NB4 (cell line): ENCODE measurements around the gene NAA10.

Source experiments
- DNase-seq: peaks from one replicate; pipeline ENCODE4 v3.0.0; 2010; ENCODE audit warnings: low read depth
- H3K4me3 ChIP-seq: one replicate; pipeline ENCODE4 v1.5.1; 2011; ENCODE audit warnings: mild to moderate bottlenecking, low read depth, low read length, moderate library complexity
- MYC ChIP-seq: IDR thresholded peaks from 2 replicates; pipeline ENCODE4 v1.6.1; 2011; ENCODE audit warnings: low read depth, low read length
- POLR2A ChIP-seq: IDR thresholded peaks from 2 replicates; pipeline ENCODE4 v1.6.1; 2011; ENCODE audit warnings: mild to moderate bottlenecking; ENCODE audit not compliant: insufficient read length; ENCODE audit errors: extremely low read depth
- TF ChIP-seq, protein P1 (sequence below): IDR thresholded peaks from 2 replicates; pipeline ENCODE4 v1.6.1; 2011; ENCODE audit warnings: low read depth, low read length
- TF ChIP-seq, protein P2 (sequence below): IDR thresholded peaks from one replicate; pipeline ENCODE4 v1.5.1; 2012; ENCODE audit warnings: low read depth, low read length

NAA10 gene

DNA sequence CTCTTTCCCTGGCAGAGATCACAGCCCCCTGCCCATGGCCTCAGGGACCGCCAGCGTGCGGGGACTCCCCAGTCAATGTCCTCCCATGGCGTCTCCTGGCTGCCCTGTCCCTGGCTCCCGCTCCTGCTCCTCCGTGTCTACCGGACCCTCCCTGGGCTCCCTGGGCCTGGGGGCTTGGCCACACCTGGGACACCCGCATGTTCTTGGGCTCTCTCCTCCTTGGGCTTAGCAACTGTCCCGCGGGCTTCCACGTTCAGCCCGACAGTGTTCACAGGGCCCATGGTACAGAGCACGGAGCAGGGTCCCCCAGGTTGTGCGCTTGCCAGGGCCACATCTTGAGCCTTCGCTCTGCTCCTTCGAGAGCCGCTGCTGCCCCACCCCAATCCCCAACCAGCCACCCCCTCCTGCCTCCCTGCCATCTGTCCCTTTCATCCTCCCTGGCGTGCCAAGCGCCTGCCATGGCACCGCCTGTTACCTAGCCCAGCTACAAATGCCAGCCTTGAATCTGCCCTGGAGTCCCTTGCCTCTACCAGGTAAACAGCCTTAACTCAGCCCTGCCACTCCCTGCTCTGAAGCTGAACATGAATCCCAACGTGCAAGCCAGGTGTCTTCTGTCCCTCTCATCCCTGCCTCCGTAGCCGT lies 26.5 kb downstream of the NAA10 start:
- DNase-seq = no peak
- no peak overlapping the region for H3K4me3 ChIP-seq
- no peak for TF ChIP-seq MYC
- TF ChIP-seq, protein P1, sequence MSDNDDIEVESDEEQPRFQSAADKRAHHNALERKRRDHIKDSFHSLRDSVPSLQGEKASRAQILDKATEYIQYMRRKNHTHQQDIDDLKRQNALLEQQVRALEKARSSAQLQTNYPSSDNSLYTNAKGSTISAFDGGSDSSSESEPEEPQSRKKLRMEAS = no peak
- TF ChIP-seq, protein P2, sequence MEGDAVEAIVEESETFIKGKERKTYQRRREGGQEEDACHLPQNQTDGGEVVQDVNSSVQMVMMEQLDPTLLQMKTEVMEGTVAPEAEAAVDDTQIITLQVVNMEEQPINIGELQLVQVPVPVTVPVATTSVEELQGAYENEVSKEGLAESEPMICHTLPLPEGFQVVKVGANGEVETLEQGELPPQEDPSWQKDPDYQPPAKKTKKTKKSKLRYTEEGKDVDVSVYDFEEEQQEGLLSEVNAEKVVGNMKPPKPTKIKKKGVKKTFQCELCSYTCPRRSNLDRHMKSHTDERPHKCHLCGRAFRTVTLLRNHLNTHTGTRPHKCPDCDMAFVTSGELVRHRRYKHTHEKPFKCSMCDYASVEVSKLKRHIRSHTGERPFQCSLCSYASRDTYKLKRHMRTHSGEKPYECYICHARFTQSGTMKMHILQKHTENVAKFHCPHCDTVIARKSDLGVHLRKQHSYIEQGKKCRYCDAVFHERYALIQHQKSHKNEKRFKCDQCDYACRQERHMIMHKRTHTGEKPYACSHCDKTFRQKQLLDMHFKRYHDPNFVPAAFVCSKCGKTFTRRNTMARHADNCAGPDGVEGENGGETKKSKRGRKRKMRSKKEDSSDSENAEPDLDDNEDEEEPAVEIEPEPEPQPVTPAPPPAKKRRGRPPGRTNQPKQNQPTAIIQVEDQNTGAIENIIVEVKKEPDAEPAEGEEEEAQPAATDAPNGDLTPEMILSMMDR = no peak
- no peak for TF ChIP-seq POLR2A

DNA sequence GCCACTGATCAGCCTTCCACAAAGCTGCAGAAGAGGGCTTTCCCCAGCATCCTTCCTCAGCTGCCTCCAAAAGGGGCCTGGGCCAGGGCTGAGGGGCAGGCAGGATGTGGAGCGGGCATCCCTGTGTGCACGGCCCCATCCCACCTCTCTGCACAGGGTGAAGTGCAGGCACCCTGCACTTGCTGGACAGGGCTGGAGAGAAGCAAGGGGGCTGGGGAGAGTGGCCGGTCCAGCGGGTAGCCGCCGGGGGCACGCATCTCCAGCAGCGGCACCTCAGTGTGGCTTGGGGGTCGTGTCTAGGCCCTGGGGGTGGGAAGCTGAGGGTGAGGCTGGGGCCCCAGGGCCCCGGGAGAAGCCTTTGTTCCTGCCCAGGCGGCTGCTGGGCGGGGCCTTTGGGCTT lies 27.4 kb downstream of the NAA10 start:
- TF ChIP-seq, protein P1 = no peak
- TF ChIP-seq MYC (no peak), POLR2A (no peak)
- TF ChIP-seq, protein P2 = no peak
- no peak overlapping the region for H3K4me3 ChIP-seq
- DNase-seq = no peak

DNA sequence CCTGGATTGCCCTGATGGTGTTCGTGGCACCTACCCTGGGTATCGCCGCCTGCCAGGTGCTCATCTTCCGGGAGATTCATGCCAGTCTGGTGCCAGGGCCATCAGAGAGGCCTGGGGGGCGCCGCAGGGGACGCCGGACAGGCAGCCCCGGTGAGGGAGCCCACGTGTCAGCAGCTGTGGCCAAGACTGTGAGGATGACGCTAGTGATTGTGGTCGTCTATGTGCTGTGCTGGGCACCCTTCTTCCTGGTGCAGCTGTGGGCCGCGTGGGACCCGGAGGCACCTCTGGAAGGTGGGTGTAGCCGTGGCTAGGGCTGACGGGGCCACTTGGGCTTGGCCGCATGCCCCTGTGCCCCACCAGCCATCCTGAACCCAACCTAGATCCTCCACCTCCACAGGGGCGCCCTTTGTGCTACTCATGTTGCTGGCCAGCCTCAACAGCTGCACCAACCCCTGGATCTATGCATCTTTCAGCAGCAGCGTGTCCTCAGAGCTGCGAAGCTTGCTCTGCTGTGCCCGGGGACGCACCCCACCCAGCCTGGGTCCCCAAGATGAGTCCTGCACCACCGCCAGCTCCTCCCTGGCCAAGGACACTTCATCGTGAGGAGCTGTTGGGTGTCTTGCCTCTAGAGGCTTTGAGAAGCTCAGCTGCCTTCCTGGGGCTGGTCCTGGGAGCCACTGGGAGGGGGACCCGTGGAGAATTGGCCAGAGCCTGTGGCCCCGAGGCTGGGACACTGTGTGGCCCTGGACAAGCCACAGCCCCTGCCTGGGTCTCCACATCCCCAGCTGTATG lies 28.5 kb downstream of the NAA10 start:
- DNase-seq = no peak
- TF ChIP-seq POLR2A (no peak), MYC (no peak)
- TF ChIP-seq, protein P1 = no peak
- TF ChIP-seq, protein P2 = no peak

DNA sequence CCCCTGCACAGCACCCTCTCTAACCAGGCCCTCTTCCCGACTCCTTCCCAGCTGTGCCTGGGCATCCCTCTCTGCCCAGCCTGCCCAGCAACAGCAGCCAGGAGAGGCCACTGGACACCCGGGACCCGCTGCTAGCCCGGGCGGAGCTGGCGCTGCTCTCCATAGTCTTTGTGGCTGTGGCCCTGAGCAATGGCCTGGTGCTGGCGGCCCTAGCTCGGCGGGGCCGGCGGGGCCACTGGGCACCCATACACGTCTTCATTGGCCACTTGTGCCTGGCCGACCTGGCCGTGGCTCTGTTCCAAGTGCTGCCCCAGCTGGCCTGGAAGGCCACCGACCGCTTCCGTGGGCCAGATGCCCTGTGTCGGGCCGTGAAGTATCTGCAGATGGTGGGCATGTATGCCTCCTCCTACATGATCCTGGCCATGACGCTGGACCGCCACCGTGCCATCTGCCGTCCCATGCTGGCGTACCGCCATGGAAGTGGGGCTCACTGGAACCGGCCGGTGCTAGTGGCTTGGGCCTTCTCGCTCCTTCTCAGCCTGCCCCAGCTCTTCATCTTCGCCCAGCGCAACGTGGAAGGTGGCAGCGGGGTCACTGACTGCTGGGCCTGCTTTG lies 29.2 kb downstream of the NAA10 start:
- DNase-seq = no peak
- TF ChIP-seq POLR2A (no peak), MYC (no peak)
- TF ChIP-seq, protein P2 = no peak
- TF ChIP-seq, protein P1 = no peak
- H3K4me3 ChIP-seq = no peak overlapping the region

More for the DNA sequence above, 28.5 kb downstream of the NAA10 start:
- H3K4me3 ChIP-seq = no peak overlapping the region

DNA sequence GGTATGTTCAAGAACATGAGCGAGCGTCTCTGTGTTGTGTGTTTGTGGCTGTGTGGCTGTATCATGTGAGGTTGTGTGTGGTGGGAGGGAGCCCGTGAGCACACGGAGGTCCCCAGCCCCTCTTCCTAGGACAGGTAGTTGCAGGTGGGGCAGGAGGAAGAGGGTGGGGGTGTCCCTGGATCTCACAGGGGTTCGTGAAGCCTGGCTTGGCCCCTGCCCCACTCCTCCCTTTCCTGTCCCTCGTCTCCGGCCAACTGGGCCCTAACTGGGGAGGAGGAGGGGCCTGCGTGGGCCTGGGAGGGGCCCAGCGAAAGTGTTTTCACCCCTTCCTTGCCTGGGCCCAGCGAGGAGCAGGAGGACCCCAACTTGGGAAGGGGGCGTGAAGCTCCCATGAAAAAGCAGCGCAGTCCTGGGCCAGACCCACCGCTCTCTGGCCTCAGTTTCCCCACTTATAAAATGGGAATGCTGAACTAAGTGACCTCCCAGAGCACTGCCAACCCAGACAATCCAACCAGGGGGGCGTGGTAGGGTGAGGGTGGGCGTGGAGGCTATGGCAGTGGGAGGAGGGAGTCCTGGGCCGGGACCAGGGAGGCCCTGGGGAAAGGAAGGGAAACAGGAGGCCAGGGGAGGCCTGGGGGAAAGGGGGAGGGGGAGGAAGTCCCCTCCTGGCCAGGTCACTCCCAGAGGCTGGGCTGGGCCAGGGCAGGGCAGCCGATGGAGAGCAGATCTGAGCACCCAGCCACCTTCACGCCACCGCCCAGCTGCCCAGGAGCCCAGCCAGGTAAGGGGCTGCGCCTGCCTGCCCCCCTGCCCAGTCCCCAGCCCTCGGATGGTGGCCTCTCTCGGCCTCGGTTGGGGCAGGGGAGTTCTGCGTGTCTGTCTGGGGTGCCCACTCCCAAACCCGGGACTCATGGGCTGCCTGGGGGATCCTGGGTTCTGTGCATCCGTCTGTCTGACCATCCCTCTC lies 30.6 kb downstream of the NAA10 start, which contains the start of gene AVPR2:
AVPR2 (plus strand) TSS at position 683 of the 967 bp plus-strand sequence. CDS start 473 bp downstream, outside the sequence.
- H3K4me3 ChIP-seq = no peak within 1 kb of the TSS
- TF ChIP-seq, protein P2 = no peak
- TF ChIP-seq POLR2A (no peak), MYC (no peak)
- TF ChIP-seq, protein P1 = no peak
- DNase-seq = peak; percentile 28
